B cell (primary cell): ENCODE results near the gene CEP128. TPM values are rescaled to one million over a fixed set of nuclear protein-coding genes. Genes with fewer than 3 reads are reported as not detected.

Experiments
- ATAC-seq: fragments of 200-7000 bp; cut with Tn5 transposase; one replicate; pipeline ENCODE4 v1.10.0; 2021; ENCODE audit warnings: low read depth, mild to moderate bottlenecking, moderate number of reproducible peaks, moderate library complexity
- CTCF ChIA-PET: fragments of 350-600 bp; sonication (Branson Sonifier 250); formaldehyde crosslinking; loops from one replicate; lab custom pipeline; 2021; ENCODE audit warnings: antibody characterized with exemption, inconsistent platforms; lab: Charles Lee
- POLR2A ChIA-PET: fragments of 350-600 bp; sonication (Branson Sonifier 250); formaldehyde crosslinking; loops from one replicate; lab custom pipeline; 2021; ENCODE audit warnings: antibody characterized with exemption; lab: Charles Lee
- DNase-seq: peaks from one replicate; pipeline ENCODE4 v3.0.0; 2013
- H2AFZ ChIP-seq: 2 replicates; pipeline ENCODE4 v1.6.1; 2012; ENCODE audit warnings: mild to moderate bottlenecking, low read depth, low read length; ENCODE audit not compliant: insufficient read depth, poor library complexity, severe bottlenecking
- H3K27ac ChIP-seq, 2 donors: 1 replicate in 1 of 2; 2 replicates in 1 of 2; pipeline ENCODE4 v1.5.1; 2012 to 2013; ENCODE audit warnings: low read length in 2 of 2, mild to moderate bottlenecking in 2 of 2, moderate library complexity in 1 of 2
- H3K27me3 ChIP-seq, 4 experiments: fragments of 200-600 bp in 1 of 4; sonication (generic) in 1 of 4; replicated peaks in 1 of 4; 1 replicate in 2 of 4; 2 replicates in 2 of 4; pipeline versions ENCODE4 v1.6.1 to v1.7.0; 2013 to 2016; ENCODE audit warnings: low read length in 3 of 4, mild to moderate bottlenecking in 2 of 4, mixed read lengths in 1 of 4, moderate library complexity in 1 of 4; ENCODE audit not compliant: insufficient read depth in 4 of 4, control insufficient read depth in 3 of 4; ENCODE audit errors: control extremely low read depth in 1 of 4
- H3K36me3 ChIP-seq, 2 experiments: replicated peaks in 1 of 2; 1 replicate in 1 of 2; 2 replicates in 1 of 2; pipeline versions ENCODE4 v1.6.1 to v1.7.1; 2013; ENCODE audit warnings: low read length in 1 of 2; ENCODE audit not compliant: insufficient read depth in 2 of 2, control insufficient read depth in 1 of 2; ENCODE audit errors: control extremely low read depth in 1 of 2, extremely low read depth in 1 of 2
- H3K4me1 ChIP-seq, 2 donors: fragments of 200-600 bp in 1 of 2; sonication (generic) in 1 of 2; 1 replicate in 1 of 2; 2 replicates in 1 of 2; pipeline versions ENCODE4 v1.5.1 to v1.6.1; 2013 to 2017; ENCODE audit warnings: low read length in 2 of 2; ENCODE audit not compliant: control insufficient read depth in 2 of 2, insufficient read depth in 2 of 2
- H3K4me2 ChIP-seq: replicated peaks from 2 replicates; pipeline ENCODE3; 2012; ENCODE audit warnings: mild to moderate bottlenecking, low read depth, low read length; ENCODE audit not compliant: poor library complexity, severe bottlenecking
- H3K4me3 ChIP-seq, 5 experiments: fragments of 200-600 bp in 1 of 5; sonication (generic) in 1 of 5; 1 replicate in 3 of 5; 2 replicates in 2 of 5; pipeline versions ENCODE4 v1.5.1 to v1.7.0; 2011 to 2016; ENCODE audit warnings: low read length in 4 of 5, mild to moderate bottlenecking in 4 of 5, low read depth in 2 of 5, control low read depth in 1 of 5, moderate library complexity in 1 of 5; ENCODE audit not compliant: insufficient read depth in 1 of 5; ENCODE audit errors: control extremely low read depth in 1 of 5, extremely low read depth in 1 of 5
- H3K79me2 ChIP-seq: fragments of 200-600 bp; sonication (generic); one replicate; pipeline ENCODE4 v1.6.0; 2016; ENCODE audit warnings: low read length; ENCODE audit not compliant: control insufficient read depth, insufficient read depth
- H3K9ac ChIP-seq: fragments of 200-600 bp; sonication (generic); 2 replicates; pipeline ENCODE4 v1.6.1; 2017; ENCODE audit warnings: mild to moderate bottlenecking, low read length, moderate library complexity
- H3K9me3 ChIP-seq, 3 donors: one replicate each; pipeline versions ENCODE4 v1.6.1 to v1.7.1; 2013; ENCODE audit warnings: low read length in 2 of 3; ENCODE audit not compliant: control insufficient read depth in 2 of 3, insufficient read depth in 1 of 3; ENCODE audit errors: control extremely low read depth in 1 of 3
- H4K20me1 ChIP-seq: 2 replicates; pipeline ENCODE4 v1.6.0; 2012; ENCODE audit warnings: mild to moderate bottlenecking, low read length; ENCODE audit not compliant: insufficient read depth, control insufficient read depth, poor library complexity, severe bottlenecking
- H3K27ac Mint-ChIP-seq: one replicate; pipeline ENCODE4 v1.8.0; 2021; ENCODE audit warnings: mixed read lengths
- H3K27me3 Mint-ChIP-seq: one replicate; pipeline ENCODE4 v1.8.0; 2021; ENCODE audit warnings: mixed read lengths
- H3K4me1 Mint-ChIP-seq: one replicate; pipeline ENCODE4 v1.8.0; 2021; ENCODE audit warnings: mixed read lengths
- H3K4me3 Mint-ChIP-seq: one replicate; pipeline ENCODE4 v1.8.0; 2021; ENCODE audit warnings: mixed read lengths
- H3K9me3 Mint-ChIP-seq: one replicate; pipeline ENCODE4 v1.8.0; 2022; ENCODE audit warnings: mixed read lengths; ENCODE audit not compliant: insufficient read depth
- CTCF ChIP-seq: fragments of 200-600 bp; IDR thresholded peaks from one replicate; pipeline ENCODE4 v1.8.0; 2022; ENCODE audit warnings: antibody characterized with exemption, mild to moderate bottlenecking
- EZH2 ChIP-seq: IDR thresholded peaks from 2 replicates; pipeline ENCODE4 v1.6.1; 2012; ENCODE audit warnings: borderline replicate concordance, low read depth, mild to moderate bottlenecking, moderate library complexity, low read length; ENCODE audit not compliant: insufficient read depth, poor library complexity, severe bottlenecking
- WGBS: methylation state at CpG from one replicate; pipeline ENCODE4 v1.1.5; 2013; ENCODE audit warnings: missing lambda C conversion rate; ENCODE audit not compliant: insufficient coverage; 5-methylcytosine and 5-hydroxymethylcytosine counted together
- intact Hi-C: fragments of 100-400 bp; cut with micrococcal nuclease; formaldehyde crosslinking; loops from one replicate; pipeline ENCODE4 v1.10.0; 2022
- polyA plus RNA-seq: library from polyadenylated mRNA; depleted of rRNA; stranded (reverse); fragments of >200 nt; gene quantifications from 2 replicates; pipeline ENCODE4 v1.2.3, GENCODE V29; 2012
- total RNA-seq, 2 donors: library from RNA; stranded (reverse); fragments of 120-200 nt in 1 of 2; gene quantifications; 1 replicate in 1 of 2; 2 replicates in 1 of 2; pipeline versions ENCODE4 v1.2.3 to v1.2.4, GENCODE V29; 2013 to 2022

Gene CEP128
- total and polyA plus RNA-seq, 2 donors (not counting 1 experiment from before 2014, with no cell fraction given), result 1.1 to 31.6 TPM

GRCh38 chr14:80576401-80576800 is 365.1 kb downstream of the CEP128 start:
- Histone ChIP-seq H3K79me2 (no peaks in the 10 kb centered on the region), H3K27ac (no peak overlapping the region), H3K9me3 (no peaks in the 10 kb centered on the region), H3K4me3 (no peak overlapping the region), H2AFZ (no peak overlapping the region), H4K20me1 (no peaks in the 10 kb centered on the region), H3K9ac (no peak overlapping the region), H3K4me1 (no peaks in the 10 kb centered on the region), H3K4me2 (no peak overlapping the region), H3K27me3 (no peaks in the 10 kb centered on the region), H3K36me3 (no peaks in the 10 kb centered on the region)
- intact Hi-C loops, result no loop called here
- Mint-ChIP-seq H3K9me3 (no peaks in the 10 kb centered on the region), H3K27ac (no peak overlapping the region), H3K4me1 (no peaks in the 10 kb centered on the region), H3K4me3 (no peak overlapping the region), H3K27me3 (no peaks in the 10 kb centered on the region)
- ATAC-seq, result no peak
- DNase-seq, result no peak
- ChIA-PET CTCF (no interaction called here), POLR2A (no interaction called here)
- no peak for TF ChIP-seq CTCF
- no peak for TF ChIP-seq EZH2
- no CpG with 5 or more reads among the region's 3 CpGs for WGBS

DNA sequence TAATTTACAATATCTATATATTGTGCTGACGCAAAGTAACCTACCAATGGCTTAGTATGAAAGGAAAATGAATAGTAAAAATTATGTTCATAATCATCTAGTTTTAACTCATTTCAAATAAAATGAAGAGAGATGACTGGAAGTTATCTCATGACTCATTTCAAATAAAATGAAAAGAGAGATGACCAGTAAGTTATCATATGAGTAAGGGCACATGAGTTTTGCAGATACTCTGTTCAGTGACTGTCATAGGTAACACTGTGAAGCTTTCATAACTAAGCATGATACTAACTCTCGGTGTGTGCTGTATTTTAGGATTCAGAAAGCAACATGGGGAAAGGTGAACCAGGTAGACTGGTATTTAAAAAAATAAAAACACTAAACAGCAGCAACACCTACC is 365.8 kb downstream of the CEP128 start:
- Mint-ChIP-seq H3K4me3 (no peak overlapping the region), H3K9me3 (no peaks in the 10 kb centered on the region), H3K4me1 (no peaks in the 10 kb centered on the region), H3K27ac (no peak overlapping the region), H3K27me3 (no peaks in the 10 kb centered on the region)
- Histone ChIP-seq H2AFZ (no peak overlapping the region), H3K4me3 (no peak overlapping the region), H3K4me1 (no peaks in the 10 kb centered on the region), H3K36me3 (no peaks in the 10 kb centered on the region), H3K4me2 (no peak overlapping the region), H3K27ac (no peak overlapping the region), H4K20me1 (no peaks in the 10 kb centered on the region), H3K9me3 (no peaks in the 10 kb centered on the region), H3K27me3 (no peaks in the 10 kb centered on the region), H3K79me2 (no peaks in the 10 kb centered on the region), H3K9ac (no peak overlapping the region)
- WGBS, result no CpG with 5 or more reads among the region's 2 CpGs
- intact Hi-C loops, result no loop called here
- TF ChIP-seq EZH2 (no peak), CTCF (no peak)
- CTCF ChIA-PET, result no interaction called here
- POLR2A ChIA-PET, result no interaction called here
- no peak for DNase-seq
- ATAC-seq, result no peak
